Activated T-cell treated with anti-CD3 and anti-CD28 coated beads, Interleukin-2, amount 50 U/mL, for 4 hours (primary cell): Measurements from ENCODE around the gene TCAP. TPM values are rescaled to one million over a fixed set of nuclear protein-coding genes. Genes with fewer than 3 reads are reported as not detected.
A peak's percentile ranks its signal among the peaks of the same experiment; 100 is the strongest.

ENCODE experiments used
- ATAC-seq, 2 donors: fragments of 200-7000 bp; cut with Tn5 transposase; one replicate each; pipeline ENCODE4 v1.10.0; 2021
- DNase-seq: peaks from one replicate; pipeline ENCODE4 v3.0.0-alpha.2; 2020
- H3K27me3 Mint-ChIP-seq: one replicate; pipeline ENCODE4 v1.8.0; 2021; ENCODE audit warnings: low read depth, mixed read lengths
- H3K36me3 Mint-ChIP-seq: one replicate; pipeline ENCODE4 v1.8.0; 2022; ENCODE audit warnings: mixed read lengths; ENCODE audit not compliant: insufficient read depth
- H3K4me1 Mint-ChIP-seq: one replicate; pipeline ENCODE4 v1.8.0; 2021; ENCODE audit warnings: low read depth, mixed read lengths
- H3K4me3 Mint-ChIP-seq: one replicate; pipeline ENCODE4 v1.8.0; 2021; ENCODE audit warnings: mild to moderate bottlenecking, moderate library complexity, mixed read lengths
- H3K9me3 Mint-ChIP-seq: one replicate; pipeline ENCODE4 v1.8.0; 2021; ENCODE audit warnings: mixed read lengths
- total RNA-seq, 3 donors: library from RNA; stranded (reverse); gene quantifications; one replicate each; pipeline ENCODE4 v1.2.1, GENCODE V29; 2021

Gene TCAP
- total RNA-seq, 3 donors from 2014 or later = 0.73 to 1.4 (median 1.4) TPM

DNA sequence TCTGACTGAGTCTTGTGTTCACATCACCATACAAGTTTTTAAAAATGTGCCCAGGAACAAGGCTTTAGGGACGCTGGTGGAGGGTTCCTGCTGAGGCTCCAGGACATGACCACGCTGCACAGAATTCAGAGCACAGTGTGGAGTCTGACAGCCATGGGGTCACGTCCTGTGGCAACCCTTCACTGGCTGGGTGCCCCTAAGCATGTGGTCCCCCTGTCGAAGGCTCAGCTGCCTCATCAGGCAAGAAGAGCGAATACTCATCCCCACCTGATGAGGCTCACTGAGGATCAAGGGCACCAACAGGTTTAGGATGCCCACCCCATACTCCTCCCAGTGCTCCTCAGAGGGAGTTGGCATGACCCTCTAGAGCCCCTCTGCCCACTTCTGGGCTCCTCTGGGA, 9.0 kb downstream of the TCAP start:
- H3K9me3 Mint-ChIP-seq = no peaks in the 10 kb centered on the region
- no peak overlapping the region for H3K4me3 Mint-ChIP-seq
- no peaks in the 10 kb centered on the region for H3K36me3 Mint-ChIP-seq
- H3K4me1 Mint-ChIP-seq = peaks cover 44% of the 10 kb centered on the region
- ATAC-seq (no peak), DNase-seq (no peak)
- H3K27me3 Mint-ChIP-seq = peaks cover 3% of the 10 kb centered on the region

DNA sequence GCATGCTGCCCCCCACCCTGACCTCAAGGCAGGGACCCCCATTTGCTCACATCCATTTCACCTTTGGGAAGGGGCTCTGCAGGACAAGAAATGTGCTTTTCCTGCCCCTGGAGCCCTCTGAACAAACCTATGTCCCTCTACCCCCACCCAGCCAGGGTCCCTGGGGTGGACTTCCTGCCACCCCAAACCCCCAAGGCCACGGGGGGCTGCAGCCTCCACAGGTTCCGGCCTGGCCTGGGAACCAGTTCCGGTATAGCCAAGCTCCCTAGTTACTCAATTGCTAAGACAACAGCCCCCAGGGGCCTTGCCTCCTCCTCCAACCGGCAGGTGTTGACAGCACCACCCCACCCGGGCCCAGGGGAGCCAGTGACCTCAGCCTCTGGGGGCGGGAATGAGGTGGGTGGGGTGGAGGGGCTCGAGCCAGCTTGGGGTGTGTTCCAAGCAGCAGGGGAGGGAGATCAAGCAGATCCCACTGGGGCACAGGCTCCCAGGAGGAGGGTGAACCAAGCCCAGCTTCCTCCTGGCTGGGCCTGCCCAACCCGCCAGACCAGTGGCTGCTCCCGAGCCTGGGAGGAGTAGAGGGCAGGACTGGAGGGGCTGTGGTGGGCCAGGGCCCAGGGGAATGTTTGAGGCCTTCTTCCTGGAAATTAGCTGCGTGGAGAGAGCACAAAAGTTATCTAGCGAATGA, 9.7 kb downstream of the TCAP start:
- no peak for ATAC-seq
- H3K4me1 Mint-ChIP-seq = peaks cover 50% of the 10 kb centered on the region
- peaks cover 1% of the 10 kb centered on the region for H3K27me3 Mint-ChIP-seq

DNA sequence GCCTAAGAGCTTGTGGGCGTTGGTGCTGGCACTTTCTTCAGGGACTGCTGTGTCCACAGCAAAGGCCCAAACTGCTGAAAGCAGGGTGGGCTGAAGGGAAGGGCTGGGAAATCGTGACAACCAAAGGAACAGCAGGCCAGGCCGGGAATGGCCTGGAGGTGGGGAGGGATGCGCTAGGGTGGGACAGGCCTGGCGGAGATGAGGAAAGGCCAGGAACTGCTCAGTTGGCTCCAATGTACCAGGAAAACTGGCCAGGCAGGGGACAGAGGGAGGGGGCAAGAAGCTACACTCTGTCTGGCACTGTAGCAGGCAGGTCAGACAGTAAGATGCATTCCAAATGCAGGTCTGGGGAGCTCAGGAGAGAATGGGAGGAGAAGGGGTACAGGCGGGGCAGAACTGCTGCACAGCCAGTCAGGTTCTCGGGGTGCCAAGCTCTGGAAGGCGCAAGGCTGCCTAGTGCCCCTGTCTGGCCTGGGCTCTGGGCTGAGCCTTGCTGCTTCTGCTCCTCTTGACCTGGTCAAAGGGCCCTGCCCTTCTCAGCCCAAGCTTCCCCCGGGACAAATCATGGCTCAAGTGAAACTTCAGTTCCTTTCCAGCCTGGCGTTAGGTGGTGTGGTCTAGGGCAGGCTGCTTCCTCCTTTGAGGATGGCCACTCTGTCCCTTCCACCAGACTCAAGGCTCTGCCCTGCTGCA, 10.4 kb downstream of the TCAP start:
- Mint-ChIP-seq H3K9me3 (no peaks in the 10 kb centered on the region), H3K4me3 (no peak overlapping the region), H3K4me1 (peaks cover 57% of the 10 kb centered on the region), H3K36me3 (peaks cover 3% of the 10 kb centered on the region), H3K27me3 (no peaks in the 10 kb centered on the region)
- ATAC-seq = peak in 1 of 2 donors; percentile 1
- no peak for DNase-seq

More for the DNA sequence above, 9.7 kb downstream of the TCAP start:
- H3K4me3 Mint-ChIP-seq = no peak overlapping the region
- H3K36me3 Mint-ChIP-seq = no peaks in the 10 kb centered on the region
- no peak for DNase-seq
- no peaks in the 10 kb centered on the region for H3K9me3 Mint-ChIP-seq

DNA sequence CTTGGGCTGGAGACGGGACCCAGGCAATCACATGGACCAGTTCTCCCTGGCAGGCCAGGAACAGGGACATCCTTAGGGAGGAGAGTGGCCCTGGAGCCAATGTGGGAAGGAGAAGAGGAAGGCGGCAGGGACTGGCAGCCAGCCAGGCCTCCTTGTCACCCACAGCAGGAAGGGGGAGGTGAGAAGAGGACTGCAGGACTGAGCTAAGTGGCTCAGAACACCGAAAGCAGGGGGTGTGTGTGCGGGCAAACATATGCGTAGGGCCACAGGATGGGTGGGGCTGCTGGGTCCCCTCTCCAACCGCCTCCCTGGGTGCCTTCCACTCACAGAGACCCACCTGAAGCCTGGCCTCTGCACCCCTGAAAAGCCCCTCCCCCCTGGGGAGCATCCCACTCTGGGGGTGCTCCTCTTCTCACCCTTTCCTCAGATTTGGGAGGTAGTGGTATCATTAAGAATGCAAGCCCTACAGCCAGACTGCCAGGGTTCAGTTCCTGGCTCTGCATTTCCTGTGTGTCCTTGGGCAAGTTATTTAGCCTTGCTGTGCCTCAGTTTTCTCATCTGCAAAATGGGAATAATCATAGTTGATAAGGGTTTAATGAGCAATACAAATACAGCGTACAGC, 11.2 kb downstream of the TCAP start:
- H3K4me1 Mint-ChIP-seq = peaks cover 63% of the 10 kb centered on the region
- H3K4me3 Mint-ChIP-seq = no peak overlapping the region
- peaks cover 5% of the 10 kb centered on the region for H3K36me3 Mint-ChIP-seq
- DNase-seq (no peak), ATAC-seq (peak; percentile 59)
- H3K27me3 Mint-ChIP-seq = no peaks in the 10 kb centered on the region
- H3K9me3 Mint-ChIP-seq = no peaks in the 10 kb centered on the region

DNA sequence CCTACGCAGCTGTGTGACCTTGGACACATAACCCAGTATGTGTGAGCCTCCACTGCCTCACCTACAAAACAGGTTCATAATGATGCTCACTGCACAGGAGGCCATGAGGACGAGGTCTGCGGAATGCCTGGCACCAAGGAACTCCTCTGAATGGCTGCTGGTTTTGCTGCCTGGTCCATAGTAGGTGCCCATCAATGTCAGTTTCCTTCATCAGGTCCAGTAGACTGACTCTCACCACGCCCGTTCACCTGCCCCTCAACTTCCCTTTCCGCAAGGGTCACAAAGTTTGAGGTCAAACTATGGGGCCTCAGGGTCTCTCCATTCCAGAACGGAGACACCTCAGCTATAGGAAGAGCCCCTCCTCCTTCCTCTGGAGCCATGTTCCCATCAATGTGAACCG, 11.9 kb downstream of the TCAP start:
- Mint-ChIP-seq H3K9me3 (no peaks in the 10 kb centered on the region), H3K36me3 (peaks cover 5% of the 10 kb centered on the region), H3K4me1 (peaks cover 59% of the 10 kb centered on the region), H3K27me3 (no peaks in the 10 kb centered on the region), H3K4me3 (no peak overlapping the region)
- DNase-seq = no peak
- ATAC-seq = no peak

DNA sequence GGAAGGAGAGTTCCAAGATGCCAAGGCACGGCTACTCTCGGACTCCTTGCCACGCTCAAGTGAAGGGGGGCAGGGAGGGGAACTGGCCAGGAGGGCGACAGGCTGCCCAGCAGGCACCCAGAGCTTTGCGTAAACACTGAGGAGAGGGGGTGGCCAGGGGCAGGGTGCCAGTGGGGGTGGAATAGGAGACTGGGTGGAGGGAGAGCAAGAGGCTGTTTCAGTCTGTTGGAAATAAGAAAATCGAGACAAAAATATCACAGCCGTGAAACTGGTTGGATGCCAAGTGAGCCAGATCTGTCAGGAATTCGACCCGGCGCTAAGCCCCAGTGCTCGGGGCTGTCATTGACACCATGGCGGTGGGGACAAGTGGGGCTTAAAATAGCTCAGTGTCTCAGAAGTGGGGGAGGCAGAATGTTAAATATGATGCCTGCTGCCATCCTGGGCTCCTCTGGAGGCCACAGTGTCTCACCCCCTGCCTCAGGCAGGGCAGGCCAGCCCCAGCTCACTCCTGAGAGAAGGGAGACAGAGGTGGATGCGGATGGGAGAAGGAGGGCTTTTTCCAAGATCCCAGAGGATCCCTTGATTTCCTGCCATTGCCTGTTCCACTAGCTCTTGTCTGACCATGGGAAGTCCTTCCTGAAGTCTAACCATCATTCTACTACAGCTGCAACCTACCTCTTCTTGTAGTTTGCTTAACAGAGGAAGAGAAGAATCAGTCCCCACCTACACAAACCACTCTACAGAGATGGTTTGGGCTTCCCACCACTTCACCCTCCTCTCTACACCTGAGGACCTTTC, 12.6 kb downstream of the TCAP start:
- Mint-ChIP-seq H3K9me3 (no peaks in the 10 kb centered on the region), H3K4me1 (peaks cover 58% of the 10 kb centered on the region), H3K36me3 (peaks cover 5% of the 10 kb centered on the region), H3K4me3 (no peak overlapping the region), H3K27me3 (no peaks in the 10 kb centered on the region)
- no peak for DNase-seq
- no peak for ATAC-seq

DNA sequence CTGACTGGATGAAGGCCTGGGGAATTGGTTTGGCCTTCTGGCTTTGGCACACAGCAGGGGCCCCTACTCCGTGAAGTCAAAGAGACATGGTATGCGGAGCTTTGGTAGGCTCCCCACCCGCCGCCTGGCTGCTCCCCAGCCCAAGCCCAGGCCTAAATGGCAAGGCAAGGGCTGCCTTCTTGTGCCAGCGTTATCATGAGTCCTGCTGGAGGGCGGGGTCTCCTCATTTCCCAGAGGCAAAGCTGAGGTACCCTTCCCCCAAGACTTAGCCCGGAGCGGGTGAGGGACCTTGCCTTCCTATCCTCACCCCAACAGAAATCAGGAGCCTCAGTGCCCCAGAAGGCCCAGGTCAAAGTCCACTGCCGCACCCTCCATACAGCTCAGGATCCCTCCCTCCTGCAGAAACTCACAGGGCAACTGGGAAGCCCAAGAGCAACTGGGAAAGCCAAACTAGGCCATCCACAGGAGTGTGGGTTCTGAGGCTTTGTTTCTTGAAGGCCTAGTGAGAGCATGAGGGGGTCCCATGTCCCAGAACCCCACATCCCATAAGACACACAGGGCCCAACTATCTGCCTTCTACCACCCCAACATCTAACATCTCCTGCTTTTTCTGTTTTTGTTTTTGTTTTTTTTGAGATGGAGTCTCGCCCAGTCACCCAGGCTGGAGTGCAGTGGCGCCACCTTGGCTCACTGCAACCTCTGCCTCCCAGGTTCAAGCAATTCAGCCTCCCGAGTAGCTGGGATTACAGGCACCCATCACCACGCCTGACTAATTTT, 13.4 kb downstream of the TCAP start:
- peaks cover 61% of the 10 kb centered on the region for H3K4me1 Mint-ChIP-seq
- peaks cover 11% of the 10 kb centered on the region for H3K36me3 Mint-ChIP-seq
- no peaks in the 10 kb centered on the region for H3K9me3 Mint-ChIP-seq
- no peak for DNase-seq
- H3K4me3 Mint-ChIP-seq = no peak overlapping the region
- ATAC-seq = no peak
- no peaks in the 10 kb centered on the region for H3K27me3 Mint-ChIP-seq

DNA sequence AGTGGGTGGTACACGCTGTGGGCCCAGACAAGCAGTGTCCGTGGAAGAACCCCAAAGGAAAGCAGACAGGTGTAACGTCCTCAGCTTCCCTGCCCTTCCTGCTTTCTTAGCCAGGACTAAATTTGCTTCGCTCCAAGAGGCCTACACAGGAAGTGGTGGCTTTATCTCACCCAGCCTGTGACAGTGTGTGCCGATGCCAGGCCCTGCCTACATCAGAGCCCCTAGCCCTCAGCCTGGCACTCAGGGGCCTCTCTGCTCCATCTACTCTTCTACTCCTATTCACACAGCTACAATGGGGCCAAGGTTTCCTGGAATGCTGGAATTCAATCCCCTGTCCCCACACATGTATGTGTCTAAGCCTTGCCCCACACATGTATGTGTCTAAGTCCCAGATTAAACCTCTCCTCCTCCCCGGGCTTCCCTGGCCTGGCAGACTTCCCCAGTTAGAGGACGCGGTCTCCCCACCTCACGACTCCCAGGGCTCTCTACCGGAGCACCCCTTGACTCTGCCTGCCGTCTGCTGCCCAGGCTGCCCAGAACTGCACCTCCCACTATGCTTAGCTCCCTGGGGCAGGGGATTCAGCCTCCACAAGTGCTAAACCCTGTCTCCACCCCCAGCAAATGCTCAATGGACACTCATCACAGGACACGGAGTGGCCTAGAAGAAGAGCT, 14.5 kb downstream of the TCAP start:
- Mint-ChIP-seq H3K4me3 (peak overlapping the region; percentile 0), H3K36me3 (peaks cover 16% of the 10 kb centered on the region), H3K4me1 (peaks cover 61% of the 10 kb centered on the region), H3K9me3 (no peaks in the 10 kb centered on the region), H3K27me3 (no peaks in the 10 kb centered on the region)
- DNase-seq = peak; percentile 26
- peak; percentile 69 to 76 for ATAC-seq

DNA sequence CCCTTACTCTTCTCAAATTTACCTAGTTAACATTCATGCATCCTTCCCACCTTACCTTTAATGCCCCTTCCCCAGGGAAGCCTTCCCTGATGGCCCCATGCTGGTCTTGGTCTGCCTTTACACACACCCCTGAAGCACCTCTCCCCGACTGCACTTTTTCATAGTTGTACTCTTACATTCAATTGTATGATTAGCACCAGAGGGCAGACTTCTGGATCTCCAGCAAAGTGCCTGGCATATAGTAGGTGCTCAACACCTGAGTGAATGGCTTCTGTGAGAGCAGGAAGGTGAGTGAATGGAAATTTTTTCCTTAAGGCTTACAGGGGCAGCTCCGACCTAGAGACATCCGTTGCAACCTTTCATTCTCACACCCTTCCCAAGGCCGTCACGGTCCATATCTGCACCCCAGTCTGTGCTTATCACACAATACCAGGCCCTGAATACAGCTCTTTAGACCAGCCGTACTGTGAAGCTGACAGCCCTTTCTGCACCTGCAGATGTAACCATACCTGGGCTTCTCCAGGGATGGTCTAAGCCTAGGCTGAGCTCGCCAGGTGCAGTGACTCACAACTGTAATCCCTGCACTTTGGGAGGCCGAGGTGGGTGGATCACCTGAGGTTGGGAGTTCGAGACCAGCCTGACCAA, 18.3 kb downstream of the TCAP start:
- Mint-ChIP-seq H3K36me3 (peaks cover 20% of the 10 kb centered on the region), H3K27me3 (no peaks in the 10 kb centered on the region), H3K9me3 (no peaks in the 10 kb centered on the region), H3K4me1 (peaks cover 44% of the 10 kb centered on the region), H3K4me3 (no peak overlapping the region)
- ATAC-seq = no peak
- DNase-seq = no peak

DNA sequence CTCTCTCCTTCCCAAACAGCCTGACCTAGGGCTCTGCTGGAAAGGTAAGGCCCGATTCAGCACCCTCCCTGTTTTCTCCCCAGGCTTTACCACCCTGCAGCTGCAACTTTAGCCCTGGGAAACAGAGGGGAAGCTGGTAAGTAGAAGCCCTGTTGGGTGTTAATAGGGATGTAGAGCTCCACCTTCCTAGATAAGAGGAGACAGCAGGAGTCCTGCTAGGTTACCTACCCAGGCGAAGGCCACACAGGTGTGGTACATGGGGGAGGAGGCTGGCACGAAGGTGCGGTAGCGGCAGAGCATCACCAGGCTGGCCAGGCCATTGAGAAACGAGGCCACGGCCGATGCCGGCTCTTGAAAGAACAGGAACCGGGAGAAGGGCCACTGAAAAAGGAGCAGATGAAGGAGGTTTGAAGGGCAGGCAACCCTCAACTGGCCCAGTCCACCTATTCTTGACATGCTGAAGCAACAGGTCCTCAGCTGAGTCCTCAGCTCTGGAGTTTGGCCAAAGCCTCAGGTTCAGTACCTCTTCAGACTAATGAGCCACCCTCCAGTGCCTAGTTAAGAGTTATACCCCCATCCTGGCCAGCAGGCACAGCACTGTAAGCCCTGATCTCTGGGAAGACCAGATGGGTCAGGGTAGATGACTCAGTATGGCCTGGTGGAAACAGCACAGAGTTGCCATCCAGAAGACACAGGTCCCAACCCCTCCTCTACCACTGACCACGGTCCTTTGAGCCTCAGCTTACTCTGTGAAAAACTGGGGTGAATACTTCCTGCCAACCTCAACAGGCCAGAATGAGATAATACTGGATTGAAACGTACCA, 19.4 kb downstream of the TCAP start:
- H3K4me3 Mint-ChIP-seq = no peak overlapping the region

DNA sequence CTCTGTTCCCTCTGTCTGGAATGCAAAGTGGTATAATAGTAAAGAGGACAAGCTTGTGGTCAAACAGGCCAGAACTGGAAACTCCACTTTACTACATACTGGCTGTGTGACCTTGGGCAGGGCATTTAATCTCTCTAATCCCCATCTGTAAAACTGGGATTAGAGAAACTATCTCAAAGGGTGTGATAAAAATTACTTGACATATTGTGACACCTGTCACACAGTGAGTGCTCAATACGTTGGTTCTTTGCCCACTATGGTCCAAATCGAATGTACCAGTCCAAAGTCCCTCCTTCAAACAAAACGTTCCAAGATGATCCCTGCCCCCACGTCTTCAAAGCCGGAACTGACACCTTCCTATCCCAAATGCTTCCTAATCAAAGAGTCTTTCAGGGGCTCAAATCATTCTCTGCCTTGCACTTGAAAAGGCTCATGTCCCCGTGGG, 22.0 kb downstream of the TCAP start:
- Mint-ChIP-seq H3K36me3 (peaks cover 15% of the 10 kb centered on the region), H3K27me3 (no peaks in the 10 kb centered on the region), H3K4me1 (peaks cover 25% of the 10 kb centered on the region), H3K4me3 (peak overlapping the region; percentile 98), H3K9me3 (no peaks in the 10 kb centered on the region)
- DNase-seq (no peak), ATAC-seq (no peak)

More for the DNA sequence above, 19.4 kb downstream of the TCAP start:
- DNase-seq (no peak), ATAC-seq (no peak)
- H3K4me1 Mint-ChIP-seq = peaks cover 40% of the 10 kb centered on the region
- H3K27me3 Mint-ChIP-seq = no peaks in the 10 kb centered on the region
- peaks cover 20% of the 10 kb centered on the region for H3K36me3 Mint-ChIP-seq
- H3K9me3 Mint-ChIP-seq = no peaks in the 10 kb centered on the region
